ENCODE results near the gene NCAPD3.

Gene NCAPD3

DNA sequence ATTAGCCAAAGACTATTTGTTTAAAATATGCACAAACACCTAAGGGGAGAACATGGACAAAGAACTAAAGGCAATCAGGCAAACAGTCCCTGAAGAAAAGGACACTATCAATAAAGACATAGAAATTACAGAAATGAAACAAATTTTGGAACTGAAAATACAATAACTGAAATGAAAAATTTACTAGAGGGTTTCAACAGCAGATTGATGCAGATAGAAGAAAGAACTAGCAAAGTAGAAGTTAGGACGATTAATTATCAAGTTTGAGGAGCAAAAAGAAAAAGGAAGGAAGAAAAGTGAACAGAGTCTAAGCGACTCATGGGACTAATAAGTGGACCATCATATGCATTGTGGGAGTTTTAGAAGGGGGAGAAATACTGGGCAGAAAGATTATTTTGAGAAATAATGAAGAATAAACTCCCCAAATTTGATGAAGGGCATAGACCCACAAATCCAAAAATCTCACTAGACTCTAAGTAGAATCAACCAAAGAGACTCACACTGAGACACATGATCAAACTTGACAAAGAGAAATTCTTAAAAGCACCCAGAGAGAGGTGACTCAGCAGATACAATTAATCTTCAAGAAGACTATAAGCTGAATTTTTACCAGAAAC, 92.0 kb downstream of the NCAPD3 start:
- TF ChIP-seq, protein P1, sequence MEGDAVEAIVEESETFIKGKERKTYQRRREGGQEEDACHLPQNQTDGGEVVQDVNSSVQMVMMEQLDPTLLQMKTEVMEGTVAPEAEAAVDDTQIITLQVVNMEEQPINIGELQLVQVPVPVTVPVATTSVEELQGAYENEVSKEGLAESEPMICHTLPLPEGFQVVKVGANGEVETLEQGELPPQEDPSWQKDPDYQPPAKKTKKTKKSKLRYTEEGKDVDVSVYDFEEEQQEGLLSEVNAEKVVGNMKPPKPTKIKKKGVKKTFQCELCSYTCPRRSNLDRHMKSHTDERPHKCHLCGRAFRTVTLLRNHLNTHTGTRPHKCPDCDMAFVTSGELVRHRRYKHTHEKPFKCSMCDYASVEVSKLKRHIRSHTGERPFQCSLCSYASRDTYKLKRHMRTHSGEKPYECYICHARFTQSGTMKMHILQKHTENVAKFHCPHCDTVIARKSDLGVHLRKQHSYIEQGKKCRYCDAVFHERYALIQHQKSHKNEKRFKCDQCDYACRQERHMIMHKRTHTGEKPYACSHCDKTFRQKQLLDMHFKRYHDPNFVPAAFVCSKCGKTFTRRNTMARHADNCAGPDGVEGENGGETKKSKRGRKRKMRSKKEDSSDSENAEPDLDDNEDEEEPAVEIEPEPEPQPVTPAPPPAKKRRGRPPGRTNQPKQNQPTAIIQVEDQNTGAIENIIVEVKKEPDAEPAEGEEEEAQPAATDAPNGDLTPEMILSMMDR (IDR thresholded peaks at IDR 0.05; ENCODE audit: low read length, missing control alignments) = no peak
- no peak overlapping the region for H3K4me3 ChIP-seq (replicated peaks; ENCODE audit: low read depth, low read length)
- DNase-seq (ENCODE audit: low read depth) = no peak

DNA sequence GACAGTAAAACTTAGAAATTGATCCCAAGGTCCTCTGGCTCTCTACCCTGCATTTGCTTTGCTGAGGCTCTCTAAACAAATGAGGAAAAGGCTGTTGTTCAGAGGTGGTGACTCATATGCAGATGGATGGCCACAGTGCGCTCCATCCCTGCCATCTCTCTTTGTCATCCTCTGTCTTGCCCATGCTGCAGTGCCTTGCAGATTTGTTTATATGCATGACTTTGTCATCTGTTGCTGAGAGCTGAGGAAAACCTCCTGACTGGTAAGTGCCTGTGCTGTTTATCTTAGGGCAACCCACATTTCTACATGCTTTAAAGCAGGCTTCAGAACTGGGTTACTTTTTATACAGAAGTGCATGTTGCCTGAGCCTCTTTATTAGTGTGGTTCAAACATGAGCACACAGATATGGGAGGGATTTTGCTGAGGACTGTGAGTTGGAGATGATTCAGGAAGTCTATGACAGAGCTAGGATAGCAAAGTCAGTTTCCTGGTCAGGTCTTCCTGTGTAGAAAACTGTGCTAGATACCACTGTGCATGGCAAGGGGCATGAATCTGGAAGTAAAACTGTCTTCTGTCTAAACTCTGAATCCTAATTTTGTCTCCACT, 97.4 kb downstream of the NCAPD3 start:
- TF ChIP-seq, protein P1 (IDR thresholded peaks at IDR 0.05; ENCODE audit: low read length, missing control alignments) = no peak
- no peak overlapping the region for H3K4me3 ChIP-seq (replicated peaks; ENCODE audit: low read depth, low read length)
- peak; percentile 74 for DNase-seq (ENCODE audit: low read depth)

DNA sequence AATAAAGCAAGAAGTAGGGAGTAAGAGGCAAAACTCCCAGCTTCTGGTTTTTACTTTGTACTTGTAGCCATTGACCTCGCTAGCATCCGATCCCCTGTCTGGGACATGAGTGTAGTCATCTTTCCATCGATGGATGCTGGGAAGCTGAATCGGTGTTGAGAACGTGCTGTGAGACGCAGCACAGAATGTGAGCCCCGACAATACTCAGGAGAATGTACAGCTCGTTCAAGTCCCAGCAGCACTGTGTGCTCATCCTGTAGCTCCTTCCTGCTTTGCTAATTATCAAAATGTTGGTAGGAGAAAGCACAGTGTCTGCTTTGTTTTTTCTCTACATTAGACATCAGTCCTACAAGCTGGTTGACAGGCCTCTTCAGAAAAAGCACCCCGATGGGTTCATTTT, 98.3 kb downstream of the NCAPD3 start:
- TF ChIP-seq, protein P1 (IDR thresholded peaks at IDR 0.05; ENCODE audit: low read length, missing control alignments) = no peak
- H3K4me3 ChIP-seq (replicated peaks; ENCODE audit: low read depth, low read length) = peak overlapping the region; percentile 52
- DNase-seq (ENCODE audit: low read depth) = peak; percentile 34

DNA sequence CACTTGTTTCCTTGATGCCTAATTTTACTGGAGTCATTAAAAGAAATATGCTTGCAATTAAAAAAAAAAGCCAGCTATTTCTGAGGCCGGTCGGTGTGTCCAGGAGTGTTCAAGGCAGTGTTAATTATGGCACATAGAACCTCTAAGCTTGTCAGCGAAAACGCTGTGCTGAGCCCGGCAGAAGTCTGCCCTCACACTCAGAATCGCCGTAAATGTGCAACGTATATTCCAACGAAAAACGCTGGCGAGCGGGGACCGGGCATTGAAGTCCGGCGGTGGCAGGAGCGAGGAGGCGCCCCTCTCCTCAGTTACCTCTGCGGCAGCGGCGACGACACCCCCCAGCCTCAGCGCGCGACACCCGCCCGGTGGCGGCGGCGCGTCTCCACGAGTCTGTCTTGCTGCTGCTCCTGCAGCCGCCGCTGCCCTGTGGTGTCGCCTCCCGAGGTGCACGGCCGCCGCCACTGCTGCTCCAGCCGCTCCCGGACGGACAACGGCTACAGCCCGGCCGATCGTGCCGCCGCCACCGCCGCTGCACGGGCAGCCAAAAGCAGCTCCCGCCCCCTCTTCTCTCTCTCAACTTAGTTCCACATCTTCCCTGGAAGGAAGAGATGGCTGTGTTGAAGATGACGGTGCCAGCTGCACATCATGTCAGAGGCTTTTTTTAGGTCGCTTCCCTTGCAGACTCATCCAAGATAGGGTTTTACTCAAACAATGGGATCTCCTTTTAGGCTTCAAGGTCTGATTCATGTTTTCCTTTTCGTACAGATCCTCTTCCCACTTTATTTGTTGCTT, 98.9 kb downstream of the NCAPD3 start:
- peak; percentile 66 for DNase-seq (ENCODE audit: low read depth)
- TF ChIP-seq, protein P1 (IDR thresholded peaks at IDR 0.05; ENCODE audit: low read length, missing control alignments) = no peak
- H3K4me3 ChIP-seq (replicated peaks; ENCODE audit: low read depth, low read length) = peak overlapping the region; percentile 52

DNA sequence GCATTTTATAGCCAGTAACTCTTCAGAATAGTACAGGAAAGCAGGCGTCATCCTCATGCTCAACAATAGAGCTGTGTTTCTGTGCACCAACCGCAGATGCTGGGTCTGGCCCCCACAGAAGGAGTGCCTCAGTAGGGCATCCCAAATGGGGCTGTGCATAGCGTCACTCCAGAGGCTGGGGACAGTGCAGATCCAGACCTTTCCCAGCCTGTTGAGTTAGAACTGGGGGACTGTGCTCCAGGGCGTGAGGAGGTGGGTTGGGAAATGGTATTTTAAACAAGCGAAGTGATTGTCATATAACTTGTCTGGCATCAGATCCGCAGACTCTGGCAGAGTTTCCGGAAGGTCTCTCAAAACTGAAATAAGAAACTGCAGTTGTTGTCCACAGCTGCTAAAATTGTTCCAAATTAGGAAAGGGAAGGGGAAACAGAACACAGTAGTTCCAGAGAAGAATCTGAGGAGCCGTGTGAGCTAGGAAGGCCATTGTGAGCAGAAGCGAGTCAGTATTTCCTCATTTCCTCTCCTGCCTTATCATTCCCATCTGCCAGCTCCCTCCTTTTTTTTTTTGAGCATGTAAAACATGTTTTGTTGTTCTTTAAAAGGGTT, 102.7 kb downstream of the NCAPD3 start:
- peak overlapping the region; percentile 40 for H3K4me3 ChIP-seq (replicated peaks; ENCODE audit: low read depth, low read length)
- peak; percentile 84 for DNase-seq (ENCODE audit: low read depth)
- TF ChIP-seq, protein P1 (IDR thresholded peaks at IDR 0.05; ENCODE audit: low read length, missing control alignments) = no peak

DNA sequence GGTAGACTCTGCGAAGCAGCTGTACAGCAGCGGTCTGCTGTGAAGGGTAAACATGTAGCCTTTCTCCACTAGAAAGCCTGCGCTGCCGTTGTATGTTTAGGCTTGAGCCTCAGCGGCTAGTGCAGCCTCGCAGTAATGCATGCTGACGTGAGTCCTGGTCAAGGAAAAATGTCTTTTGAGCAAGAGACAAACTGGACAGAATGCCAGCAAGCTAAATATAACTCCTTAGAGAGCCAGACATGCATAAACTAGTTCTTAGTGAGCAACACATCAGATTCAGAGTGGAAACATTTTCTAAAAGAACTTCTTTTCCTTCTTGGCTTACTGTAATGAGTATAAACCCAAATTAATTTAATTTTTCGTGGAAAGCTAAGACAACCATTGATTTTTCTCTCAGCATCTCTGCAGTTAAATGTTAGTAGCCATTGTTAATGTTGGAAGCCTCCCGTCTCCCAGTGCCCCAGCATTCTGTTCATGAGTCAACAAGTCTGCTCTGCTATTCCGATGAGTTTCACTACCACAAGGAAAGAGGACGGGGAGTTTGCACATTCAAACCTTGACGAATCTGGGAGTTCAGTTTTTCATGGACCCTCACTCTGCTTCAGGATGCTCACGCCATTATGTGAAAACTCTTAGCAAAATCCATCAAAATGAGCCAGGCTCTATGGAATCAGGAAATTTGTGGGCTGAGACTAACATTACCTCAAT, 103.5 kb downstream of the NCAPD3 start:
- DNase-seq (ENCODE audit: low read depth) = peak; percentile 93
- H3K4me3 ChIP-seq (replicated peaks; ENCODE audit: low read depth, low read length) = peak overlapping the region; percentile 40

More for the DNA sequence above, 103.5 kb downstream of the NCAPD3 start:
- TF ChIP-seq, protein P1 (IDR thresholded peaks at IDR 0.05; ENCODE audit: low read length, missing control alignments) = no peak
